ENCODE data around the gene ABCD3. TPM values are rescaled to one million over a fixed set of nuclear protein-coding genes. Genes with fewer than 3 reads are reported as not detected.

The ABCD3 gene
- total and polyA plus RNA-seq, 2 of the 8 experiments (the other 6 are each of a cell fraction or from before 2014, with no cell fraction given) = 6.6 to 29.4 TPM

- no peak overlapping the region for H3K18ac ChIP-seq (ENCODE audit: extremely low read depth, low read length)
- FAIRE-seq (peak; percentile 88), DNase-seq (ENCODE audit: low read depth in 1 of 2, low spot score in 2 of 2) (no peak)
- ChIA-PET POLR2A (ENCODE audit: partially characterized antibody) (interaction anchor here (1.0 to 1.3 kb wide), 2 partner anchors 190 to 294 kb away, joined by 3 to 4 read pairs; no protein-coding TSS in a partner anchor), CTCF (ENCODE audit: partially characterized antibody) (interaction anchor here (0.9 to 15.1 kb wide), 18 partner anchors 9 to 283 kb away, joined by 3 to 212 read pairs (median 4); partner anchors contain the start of gene F3)
- H2BK15ac ChIP-seq (ENCODE audit: low read length) = no peak overlapping the region
- H2AK5ac ChIP-seq (ENCODE audit: low read depth, low read length) = no peak overlapping the region
- H2BK5ac ChIP-seq (ENCODE audit: low read depth, low read length) = no peak overlapping the region
- H3K9me3 ChIP-seq (ENCODE audit: insufficient read depth in 2 of 2, low read depth in 1 of 2, low read length in 1 of 2) = no peaks in the 10 kb centered on the region
- H2BK12ac ChIP-seq (ENCODE audit: low read depth, low read length) = no peak overlapping the region
- H4K91ac ChIP-seq (replicated peaks; ENCODE audit: insufficient read length, low read length) = no peak overlapping the region
- no peak overlapping the region for H4K8ac ChIP-seq (ENCODE audit: extremely low read depth, insufficient read depth, low read length)
- no peak overlapping the region for H2BK120ac ChIP-seq (replicated peaks; ENCODE audit: low read depth, low read length)
- no peak overlapping the region for H3K14ac ChIP-seq (ENCODE audit: insufficient read length)
- TF ChIP-seq RAD21 (IDR thresholded peaks at IDR 0.05 in 1 of 2, conservative IDR thresholded peaks at IDR 0.05 in 1 of 2; ENCODE audit: low read depth in 2 of 2, low read length in 2 of 2) = peak; percentile 84 to 85
- TF ChIP-seq HDAC6 (IDR thresholded peaks at IDR 0.05; ENCODE audit: low read depth, low read length) = no peak
- TF ChIP-seq CTCF (IDR thresholded peaks at IDR 0.05; ENCODE audit: control extremely low read depth in 1 of 3, insufficient read depth in 1 of 3, low read depth in 1 of 3, low read length in 3 of 3) = peak in 2 of 3 experiments; percentile 45 to 50; a peak in 2 of 4 replicates
- peaks cover 0 to 2% (median 0%) of the 10 kb centered on the region in 4 experiments; a peak in 1 of 7 replicates for H3K4me1 ChIP-seq (replicated peaks in 1 of 4; ENCODE audit: control insufficient read depth in 3 of 4, insufficient read depth in 4 of 4, low read length in 3 of 4)
- H3K27ac ChIP-seq (ENCODE audit: low read depth, low read length) = no peak overlapping the region
- 50% methylated on average over 4 of the region's 4 CpGs; no CpG with 5 or more reads in 1 of the 2 experiments for whole genome bisulfite sequencing, 2 experiments (ENCODE audit: extremely low coverage in 1 of 2, insufficient coverage in 1 of 2, insufficient read length in 1 of 2, insufficient replicate concordance in 2 of 2, low coverage in 1 of 2, low lambda C conversion rate in 2 of 2, missing lambda C conversion rate in 1 of 2)
- no peak overlapping the region for H2AFZ ChIP-seq (ENCODE audit: low read length)
- H3K23me2 ChIP-seq (ENCODE audit: low read depth, low read length) = no peaks in the 10 kb centered on the region
- no peak overlapping the region for H3K23ac ChIP-seq (ENCODE audit: insufficient read length)
- no peak overlapping the region for H3K4me3 ChIP-seq (ENCODE audit: extremely low read depth in 1 of 4, insufficient read depth in 2 of 4, low read depth in 3 of 4, low read length in 4 of 4)
- no peak overlapping the region for H4K5ac ChIP-seq (ENCODE audit: insufficient read length, low read depth, low read length)
- no peaks in the 10 kb centered on the region for H3K79me2 ChIP-seq (ENCODE audit: control insufficient read depth in 1 of 2, insufficient read depth in 2 of 2, low read length in 2 of 2)
- H3K27me3 ChIP-seq (replicated peaks in 1 of 4; ENCODE audit: control insufficient read depth in 3 of 4, extremely low read depth in 1 of 4, insufficient read depth in 3 of 4, low read length in 3 of 4) = no peaks in the 10 kb centered on the region
- H3K56ac ChIP-seq (replicated peaks; ENCODE audit: insufficient read length, low read depth, low read length) = no peak overlapping the region
- no peak overlapping the region for H3K4ac ChIP-seq (replicated peaks; ENCODE audit: insufficient read length, low read depth, low read length)
- no peak overlapping the region for H3K9ac ChIP-seq (replicated peaks in 1 of 4; ENCODE audit: extremely low read depth in 1 of 4, low read depth in 3 of 4, low read length in 3 of 4)
- no peaks in the 10 kb centered on the region for H3K36me3 ChIP-seq (ENCODE audit: control insufficient read depth in 2 of 4, insufficient read depth in 4 of 4, low read length in 3 of 4)
- no peak overlapping the region for H2BK20ac ChIP-seq (ENCODE audit: low read length)
- no peaks in the 10 kb centered on the region for H3K79me1 ChIP-seq (ENCODE audit: low read depth, low read length)
- H4K20me1 ChIP-seq (replicated peaks in 1 of 2; ENCODE audit: control insufficient read depth in 1 of 2, insufficient read depth in 2 of 2, low read length in 2 of 2) = no peaks in the 10 kb centered on the region
- H3K4me2 ChIP-seq (ENCODE audit: insufficient read depth in 1 of 2, low read depth in 2 of 2, low read length in 2 of 2) = no peak overlapping the region
These were observed 104.1 kb downstream of the ABCD3 start for GRCh38 chr1:94522304-94522703.
